MM.1S (cell line): Measurements from ENCODE around the gene ANXA7.

Source experiments
- EZH2 ChIP-seq: fragments of 300-600 bp; sonication (generic); optimal IDR thresholded peaks from 2 replicates; pipeline ENCODE3; 2017; ENCODE audit warnings: low read depth, mild to moderate bottlenecking, antibody characterized with exemption, low read length, mixed read lengths
- TF ChIP-seq, protein P1 (sequence below): fragments of 300-600 bp; sonication (generic); IDR thresholded peaks from 2 replicates; pipeline ENCODE4 v1.5.1; 2016; ENCODE audit warnings: antibody characterized with exemption, low read length, mixed read lengths

DNA sequence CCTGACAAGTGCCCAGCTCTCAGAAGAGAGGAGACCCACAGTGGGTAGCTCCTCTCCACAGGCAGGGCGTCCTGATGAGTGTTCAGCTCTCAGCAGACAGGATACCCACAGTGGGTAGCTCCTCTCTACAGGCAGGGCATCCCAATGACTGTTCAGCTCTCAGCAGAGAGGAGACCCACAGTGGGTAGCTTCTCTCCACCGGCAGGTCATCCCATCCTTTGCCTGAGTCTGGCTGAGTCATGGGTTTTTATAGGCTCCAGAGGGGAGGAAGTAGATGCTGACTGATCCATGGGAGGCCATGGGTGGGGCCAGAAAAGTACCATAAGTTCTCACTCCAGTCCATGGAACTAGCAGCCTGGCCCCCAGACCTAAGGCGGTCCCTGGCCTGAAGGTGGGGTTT, 73.7 kb downstream of the ANXA7 start:
- TF ChIP-seq, protein P1, sequence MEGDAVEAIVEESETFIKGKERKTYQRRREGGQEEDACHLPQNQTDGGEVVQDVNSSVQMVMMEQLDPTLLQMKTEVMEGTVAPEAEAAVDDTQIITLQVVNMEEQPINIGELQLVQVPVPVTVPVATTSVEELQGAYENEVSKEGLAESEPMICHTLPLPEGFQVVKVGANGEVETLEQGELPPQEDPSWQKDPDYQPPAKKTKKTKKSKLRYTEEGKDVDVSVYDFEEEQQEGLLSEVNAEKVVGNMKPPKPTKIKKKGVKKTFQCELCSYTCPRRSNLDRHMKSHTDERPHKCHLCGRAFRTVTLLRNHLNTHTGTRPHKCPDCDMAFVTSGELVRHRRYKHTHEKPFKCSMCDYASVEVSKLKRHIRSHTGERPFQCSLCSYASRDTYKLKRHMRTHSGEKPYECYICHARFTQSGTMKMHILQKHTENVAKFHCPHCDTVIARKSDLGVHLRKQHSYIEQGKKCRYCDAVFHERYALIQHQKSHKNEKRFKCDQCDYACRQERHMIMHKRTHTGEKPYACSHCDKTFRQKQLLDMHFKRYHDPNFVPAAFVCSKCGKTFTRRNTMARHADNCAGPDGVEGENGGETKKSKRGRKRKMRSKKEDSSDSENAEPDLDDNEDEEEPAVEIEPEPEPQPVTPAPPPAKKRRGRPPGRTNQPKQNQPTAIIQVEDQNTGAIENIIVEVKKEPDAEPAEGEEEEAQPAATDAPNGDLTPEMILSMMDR: no peak
- no peak for TF ChIP-seq EZH2
